Stimulated activated memory B cell treated with anti-CD40 and anti-IgM and Interleukin-4, amounts not matched to agents 10 μg/mL and 1 μg/mL and 100 μg/mL, for 72 hours (primary cell): ENCODE measurements around the gene SCN5A.

ENCODE experiments used
- ATAC-seq: fragments of 150-1000 bp; cut with Tn5 transposase; 2 replicates; pipeline ENCODE4 v1.10.0; 2021
- H3K27ac Mint-ChIP-seq: one replicate; pipeline ENCODE4 v1.8.0; 2022; ENCODE audit warnings: mild to moderate bottlenecking, mixed read lengths
- H3K27me3 Mint-ChIP-seq: one replicate; pipeline ENCODE4 v1.8.0; 2022; ENCODE audit warnings: mixed read lengths
- H3K36me3 Mint-ChIP-seq: one replicate; pipeline ENCODE4 v1.8.0; 2022; ENCODE audit warnings: mixed read lengths
- H3K4me1 Mint-ChIP-seq: one replicate; pipeline ENCODE4 v1.8.0; 2022; ENCODE audit warnings: mixed read lengths
- H3K4me3 Mint-ChIP-seq: one replicate; pipeline ENCODE4 v1.8.0; 2022; ENCODE audit warnings: mild to moderate bottlenecking, moderate library complexity, mixed read lengths
- H3K9me3 Mint-ChIP-seq: one replicate; pipeline ENCODE4 v1.8.0; 2022; ENCODE audit warnings: mixed read lengths

SCN5A gene

GRCh38 chr3:38641461-38642110 lies 7.9 kb downstream of the SCN5A start:
- no peaks in the 10 kb centered on the region for H3K36me3 Mint-ChIP-seq
- no peak overlapping the region for H3K4me3 Mint-ChIP-seq
- H3K9me3 Mint-ChIP-seq, result no peaks in the 10 kb centered on the region
- no peak overlapping the region for H3K27ac Mint-ChIP-seq
- ATAC-seq, result no peak
- no peaks in the 10 kb centered on the region for H3K4me1 Mint-ChIP-seq
- H3K27me3 Mint-ChIP-seq, result peaks cover 10% of the 10 kb centered on the region

DNA sequence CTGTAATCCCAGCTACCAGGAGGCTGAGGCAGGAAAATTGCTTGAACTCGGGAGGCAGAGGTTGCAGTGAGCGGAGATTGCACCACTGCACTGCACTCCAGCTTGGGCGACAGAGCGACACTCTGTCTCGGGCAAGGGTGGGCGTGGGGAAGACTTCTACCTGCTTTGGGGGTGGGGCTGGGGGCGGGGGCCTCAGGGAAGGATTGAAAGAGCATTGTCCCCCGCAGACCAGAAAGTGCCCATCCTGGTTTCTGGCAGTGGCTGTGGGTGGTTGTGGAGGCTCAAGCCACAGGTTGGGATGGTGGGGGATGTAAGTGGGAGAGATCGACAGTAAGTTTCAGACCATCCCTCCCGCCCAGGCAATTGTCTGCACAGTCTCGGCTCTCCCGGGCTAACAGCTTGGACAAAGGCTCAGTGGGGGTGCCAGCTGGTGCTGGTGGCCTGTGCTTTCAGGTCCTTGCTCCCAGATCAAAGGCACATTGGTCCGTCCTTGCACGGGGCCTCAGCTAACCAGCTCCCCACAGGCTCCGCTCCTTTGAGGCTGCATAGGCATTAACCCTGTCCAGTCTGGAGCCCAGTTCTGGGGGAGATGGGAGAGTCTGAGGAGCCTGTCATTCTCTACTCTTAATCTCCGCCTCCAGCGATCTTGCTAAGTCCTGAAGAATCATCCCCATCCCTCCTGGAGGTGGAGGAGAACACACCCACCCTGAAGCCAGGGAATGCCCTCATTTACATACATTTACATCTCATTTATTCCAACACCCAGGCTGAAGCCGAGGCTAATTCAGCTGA lies 8.6 kb downstream of the SCN5A start:
- H3K4me1 Mint-ChIP-seq, result no peaks in the 10 kb centered on the region
- no peak for ATAC-seq
- H3K4me3 Mint-ChIP-seq, result no peak overlapping the region
- no peak overlapping the region for H3K27ac Mint-ChIP-seq
- no peaks in the 10 kb centered on the region for H3K9me3 Mint-ChIP-seq
- peaks cover 10% of the 10 kb centered on the region for H3K27me3 Mint-ChIP-seq
- H3K36me3 Mint-ChIP-seq, result no peaks in the 10 kb centered on the region

DNA sequence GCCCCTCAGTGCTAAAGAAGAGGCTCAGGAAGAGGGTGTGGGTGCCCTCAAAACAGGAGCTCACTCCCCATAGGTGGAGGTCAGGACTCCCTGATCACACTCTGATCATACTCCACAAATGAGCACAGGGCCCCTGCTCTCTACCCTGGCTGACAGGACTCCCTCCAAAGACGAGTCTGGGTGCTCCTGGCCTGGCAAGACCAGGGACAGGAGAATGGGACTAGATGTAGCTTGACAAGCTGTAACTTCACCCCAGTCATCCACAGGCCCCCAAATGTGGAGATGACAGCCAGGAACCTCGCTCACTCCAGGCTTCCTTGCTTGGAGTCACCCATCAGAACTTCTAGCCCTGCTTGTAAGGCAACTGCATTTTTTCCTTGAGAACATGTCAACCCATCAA lies 11.1 kb downstream of the SCN5A start:
- H3K4me3 Mint-ChIP-seq, result no peak overlapping the region
- ATAC-seq, result no peak
- H3K27me3 Mint-ChIP-seq, result peaks cover 20% of the 10 kb centered on the region
- no peaks in the 10 kb centered on the region for H3K36me3 Mint-ChIP-seq
- H3K27ac Mint-ChIP-seq, result no peak overlapping the region
- H3K9me3 Mint-ChIP-seq, result no peaks in the 10 kb centered on the region
- no peaks in the 10 kb centered on the region for H3K4me1 Mint-ChIP-seq

DNA sequence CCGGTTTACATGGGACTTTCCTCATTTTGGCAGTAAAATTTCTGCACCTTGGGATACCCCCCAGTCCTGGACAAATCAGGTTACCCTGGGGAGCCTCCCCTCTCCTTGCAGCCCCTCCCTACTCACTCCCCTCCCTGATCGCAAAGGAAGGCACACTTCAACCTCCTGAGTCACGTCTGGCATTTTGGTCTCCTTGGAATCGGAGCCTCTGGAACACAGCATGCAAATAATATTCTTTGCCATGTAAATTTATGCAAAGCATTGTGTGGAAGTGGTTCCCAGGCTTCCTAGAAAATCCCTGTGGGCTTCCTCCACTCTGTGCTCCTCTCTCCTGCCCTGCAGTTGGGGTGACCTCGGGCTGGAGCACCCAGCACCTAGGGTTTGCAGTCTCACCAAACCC lies 11.6 kb downstream of the SCN5A start:
- Mint-ChIP-seq H3K4me1 (no peaks in the 10 kb centered on the region), H3K27me3 (peaks cover 20% of the 10 kb centered on the region), H3K4me3 (no peak overlapping the region)

DNA sequence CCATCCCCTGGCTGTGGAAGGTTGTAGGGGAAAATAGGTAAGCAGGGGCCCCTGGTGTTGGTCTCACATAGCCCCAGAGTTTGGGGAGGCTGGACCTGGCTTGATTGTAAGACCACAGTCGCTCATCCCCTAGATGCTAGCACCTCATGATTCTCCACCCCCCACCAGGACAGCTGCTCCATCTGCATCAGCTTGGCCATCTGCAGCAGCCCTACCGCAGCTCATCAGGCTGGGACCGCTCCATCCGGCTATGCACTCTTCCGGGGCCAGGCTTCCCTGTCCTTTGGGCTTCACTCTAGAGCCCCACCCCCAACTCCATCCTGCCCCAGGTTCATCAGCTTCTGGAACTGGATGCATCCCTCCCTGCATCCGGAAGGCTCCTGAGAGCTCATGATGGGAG lies 12.6 kb downstream of the SCN5A start:
- no peaks in the 10 kb centered on the region for H3K4me1 Mint-ChIP-seq
- H3K36me3 Mint-ChIP-seq, result no peaks in the 10 kb centered on the region
- H3K27ac Mint-ChIP-seq, result no peak overlapping the region
- H3K9me3 Mint-ChIP-seq, result no peaks in the 10 kb centered on the region
- no peak for ATAC-seq
- H3K4me3 Mint-ChIP-seq, result no peak overlapping the region
- peaks cover 22% of the 10 kb centered on the region for H3K27me3 Mint-ChIP-seq

More for the DNA sequence above, 11.6 kb downstream of the SCN5A start:
- no peak overlapping the region for H3K27ac Mint-ChIP-seq
- ATAC-seq, result no peak
- no peaks in the 10 kb centered on the region for H3K36me3 Mint-ChIP-seq
- no peaks in the 10 kb centered on the region for H3K9me3 Mint-ChIP-seq

DNA sequence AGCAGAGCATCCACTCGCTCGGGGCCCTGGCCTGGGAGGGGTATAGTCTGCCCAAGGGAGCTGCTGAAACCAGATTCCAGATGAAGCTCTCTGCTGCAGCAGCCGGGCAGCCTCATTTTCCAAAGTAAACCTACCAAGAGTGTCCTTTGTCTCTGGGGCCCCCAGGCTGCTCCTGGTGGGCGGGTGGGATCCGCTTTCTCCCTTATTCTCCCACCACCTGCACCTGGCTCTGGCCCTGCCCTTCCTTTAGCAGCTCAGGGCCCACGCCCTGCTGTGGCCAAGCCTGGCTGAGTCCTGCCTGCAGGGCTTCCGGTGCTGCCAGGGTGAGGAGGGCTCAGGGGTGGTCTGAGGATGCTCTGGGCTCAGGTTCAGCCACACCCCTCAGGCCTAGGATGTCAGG lies 13.0 kb downstream of the SCN5A start:
- Mint-ChIP-seq H3K9me3 (peaks cover 2% of the 10 kb centered on the region), H3K4me1 (peaks cover under 1% of the 10 kb centered on the region), H3K4me3 (no peak overlapping the region), H3K27me3 (peaks cover 27% of the 10 kb centered on the region), H3K36me3 (no peaks in the 10 kb centered on the region), H3K27ac (no peak overlapping the region)
- peak; percentile 38 for ATAC-seq

- Mint-ChIP-seq H3K4me3 (no peak overlapping the region), H3K4me1 (peaks cover 17% of the 10 kb centered on the region), H3K9me3 (peaks cover 3% of the 10 kb centered on the region), H3K27ac (no peak overlapping the region), H3K27me3 (peaks cover 34% of the 10 kb centered on the region), H3K36me3 (no peaks in the 10 kb centered on the region)
- no peak for ATAC-seq
Observed at GRCh38 chr3:38634111-38634510, 15.4 kb downstream of the SCN5A start.

GRCh38 chr3:38632989-38633388 lies 16.5 kb downstream of the SCN5A start:
- peaks cover 17% of the 10 kb centered on the region for H3K4me1 Mint-ChIP-seq
- no peak overlapping the region for H3K27ac Mint-ChIP-seq
- peaks cover 3% of the 10 kb centered on the region for H3K9me3 Mint-ChIP-seq
- peaks cover 34% of the 10 kb centered on the region for H3K27me3 Mint-ChIP-seq
- ATAC-seq, result no peak
- no peak overlapping the region for H3K4me3 Mint-ChIP-seq
- H3K36me3 Mint-ChIP-seq, result no peaks in the 10 kb centered on the region

GRCh38 chr3:38630606-38631005 lies 18.9 kb downstream of the SCN5A start:
- no peaks in the 10 kb centered on the region for H3K36me3 Mint-ChIP-seq
- H3K9me3 Mint-ChIP-seq, result peaks cover 3% of the 10 kb centered on the region
- H3K4me3 Mint-ChIP-seq, result no peak overlapping the region
- peaks cover 17% of the 10 kb centered on the region for H3K4me1 Mint-ChIP-seq
- no peak for ATAC-seq
- no peak overlapping the region for H3K27ac Mint-ChIP-seq
- peaks cover 24% of the 10 kb centered on the region for H3K27me3 Mint-ChIP-seq

DNA sequence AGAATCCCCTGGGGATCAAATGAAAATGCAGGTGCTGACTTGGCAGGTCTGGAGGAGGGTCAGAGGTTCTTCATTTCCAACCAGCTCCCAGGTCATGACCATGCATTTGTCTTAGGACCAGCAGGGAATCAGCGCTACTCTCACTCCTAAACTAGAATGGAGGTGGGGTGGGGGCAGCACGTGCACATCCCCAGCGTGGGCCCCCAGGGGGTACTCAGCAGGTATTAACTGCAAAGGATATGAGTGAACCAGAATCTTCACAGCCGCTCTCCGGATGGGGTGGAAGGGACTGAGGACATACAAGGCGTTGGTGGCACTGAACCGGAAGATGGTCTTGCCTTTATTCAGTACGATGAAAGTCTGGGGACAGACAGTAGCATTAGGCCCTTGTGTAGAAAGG lies 19.4 kb downstream of the SCN5A start:
- Mint-ChIP-seq H3K9me3 (peaks cover 3% of the 10 kb centered on the region), H3K27ac (no peak overlapping the region), H3K4me3 (no peak overlapping the region), H3K27me3 (peaks cover 24% of the 10 kb centered on the region), H3K4me1 (peaks cover 17% of the 10 kb centered on the region), H3K36me3 (no peaks in the 10 kb centered on the region)
- ATAC-seq, result no peak

- H3K9me3 Mint-ChIP-seq, result peaks cover 3% of the 10 kb centered on the region
- H3K4me3 Mint-ChIP-seq, result no peak overlapping the region
- no peak overlapping the region for H3K27ac Mint-ChIP-seq
- ATAC-seq, result no peak
- H3K27me3 Mint-ChIP-seq, result peaks cover 18% of the 10 kb centered on the region
- no peaks in the 10 kb centered on the region for H3K36me3 Mint-ChIP-seq
- H3K4me1 Mint-ChIP-seq, result peaks cover 17% of the 10 kb centered on the region
Observed at GRCh38 chr3:38628835-38629234, 20.7 kb downstream of the SCN5A start.

- no peak for ATAC-seq
- Mint-ChIP-seq H3K27me3 (peaks cover 14% of the 10 kb centered on the region), H3K27ac (no peak overlapping the region), H3K9me3 (peaks cover 3% of the 10 kb centered on the region), H3K4me1 (peaks cover 17% of the 10 kb centered on the region), H3K36me3 (no peaks in the 10 kb centered on the region), H3K4me3 (no peak overlapping the region)
Observed at GRCh38 chr3:38627956-38628355, 21.5 kb downstream of the SCN5A start.

DNA sequence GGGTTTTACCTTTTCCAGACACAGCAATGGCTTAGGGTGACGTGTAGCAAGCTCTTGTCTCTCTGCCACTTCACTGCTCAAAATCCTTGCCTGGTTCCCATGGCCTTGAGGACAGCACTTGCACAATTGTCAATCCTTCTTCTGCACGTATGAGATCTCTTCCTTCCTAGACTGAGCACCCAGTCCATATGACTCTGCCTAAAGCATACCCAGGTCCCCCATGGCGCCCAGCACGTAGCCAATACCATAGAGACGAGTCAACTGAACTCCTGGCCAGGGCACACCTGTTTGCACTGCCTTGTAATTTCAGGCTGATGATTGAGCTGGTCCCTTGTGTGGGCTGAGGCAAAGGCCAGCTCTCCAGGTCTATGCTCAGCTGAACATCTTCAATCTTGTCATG lies 23.3 kb downstream of the SCN5A start:
- Mint-ChIP-seq H3K4me1 (peaks cover 13% of the 10 kb centered on the region), H3K9me3 (no peaks in the 10 kb centered on the region), H3K4me3 (no peak overlapping the region), H3K27me3 (peaks cover 16% of the 10 kb centered on the region), H3K36me3 (no peaks in the 10 kb centered on the region), H3K27ac (no peak overlapping the region)
- no peak for ATAC-seq

GRCh38 chr3:38623539-38623938 lies 25.9 kb downstream of the SCN5A start:
- no peak overlapping the region for H3K4me3 Mint-ChIP-seq
- peaks cover 21% of the 10 kb centered on the region for H3K27me3 Mint-ChIP-seq
- H3K9me3 Mint-ChIP-seq, result no peaks in the 10 kb centered on the region
- no peak overlapping the region for H3K27ac Mint-ChIP-seq
- no peak for ATAC-seq
- no peaks in the 10 kb centered on the region for H3K4me1 Mint-ChIP-seq
- no peaks in the 10 kb centered on the region for H3K36me3 Mint-ChIP-seq

DNA sequence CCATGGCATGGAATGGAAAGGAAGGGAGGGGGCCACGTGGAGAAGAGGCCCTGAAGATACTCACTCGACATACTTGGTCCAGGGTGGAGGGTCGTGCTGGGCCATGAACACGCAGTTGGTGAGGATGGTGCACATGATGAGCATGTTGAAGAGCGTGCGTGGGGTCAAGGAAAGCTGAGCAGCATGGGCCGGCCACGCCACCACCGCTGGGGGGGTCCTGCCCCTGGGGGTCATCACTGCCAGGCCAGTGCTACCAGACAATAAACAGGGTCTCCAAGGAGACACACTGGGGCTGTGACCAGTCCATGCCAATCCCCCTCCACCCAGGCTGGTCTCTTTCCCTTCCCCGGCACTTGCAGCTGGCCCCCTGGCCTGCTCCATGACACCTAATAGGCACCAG lies 27.2 kb downstream of the SCN5A start:
- H3K4me1 Mint-ChIP-seq, result no peaks in the 10 kb centered on the region

GRCh38 chr3:38620236-38620635 lies 29.3 kb downstream of the SCN5A start:
- Mint-ChIP-seq H3K4me3 (no peak overlapping the region), H3K4me1 (no peaks in the 10 kb centered on the region), H3K9me3 (no peaks in the 10 kb centered on the region), H3K27ac (no peak overlapping the region), H3K27me3 (peaks cover 26% of the 10 kb centered on the region), H3K36me3 (no peaks in the 10 kb centered on the region)
- no peak for ATAC-seq

More for the DNA sequence above, 27.2 kb downstream of the SCN5A start:
- no peak overlapping the region for H3K27ac Mint-ChIP-seq
- H3K4me3 Mint-ChIP-seq, result no peak overlapping the region
- no peaks in the 10 kb centered on the region for H3K9me3 Mint-ChIP-seq
- peaks cover 26% of the 10 kb centered on the region for H3K27me3 Mint-ChIP-seq
- H3K36me3 Mint-ChIP-seq, result no peaks in the 10 kb centered on the region
- no peak for ATAC-seq
